ENCODE results near the gene SUSD1. TPM values are rescaled to one million over a fixed set of nuclear protein-coding genes. Genes with fewer than 3 reads are reported as not detected.

SUSD1 gene
- total RNA-seq, 6 donors from 2014 or later: 15.5 to 29.5 (median 20.4) TPM

GRCh38 chr9:112020680-112021596, 154.2 kb downstream of the SUSD1 start:
- H3K27ac ChIP-seq: no peak overlapping the region
- H3K4me3 ChIP-seq: no peak overlapping the region
- ATAC-seq (ENCODE audit: low FRiP score in 2 of 2): no peak

DNA sequence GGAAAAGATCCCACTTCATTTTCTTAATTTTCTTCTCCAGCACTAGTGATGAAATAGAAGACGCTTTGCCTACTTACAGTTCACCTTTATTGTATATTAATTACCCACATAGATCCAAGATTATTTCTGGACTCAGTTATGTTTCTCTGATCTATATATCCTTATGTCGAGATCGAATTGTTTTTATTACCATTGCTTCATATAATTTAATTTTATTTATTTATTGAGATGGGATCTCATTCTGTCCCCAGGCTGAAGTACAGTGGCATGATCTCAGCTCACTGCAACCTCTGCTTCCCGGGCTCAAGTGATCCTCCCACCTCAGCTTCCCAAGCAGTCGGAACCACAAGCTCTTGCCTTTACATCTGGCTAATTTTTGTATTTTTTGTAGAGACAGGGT, 157.2 kb downstream of the SUSD1 start:
- Histone ChIP-seq H3K27ac (no peak overlapping the region), H3K9me3 (no peaks in the 10 kb centered on the region), H3K27me3 (no peaks in the 10 kb centered on the region), H3K36me3 (no peaks in the 10 kb centered on the region), H3K4me3 (no peak overlapping the region), H3K4me1 (peaks cover under 1 to 9% (median 2%) of the 10 kb centered on the region in 4 donors)
- 90 to 97% methylated on average over 5 of the region's 5 CpGs for WGBS, 2 donors
- TF ChIP-seq POLR2A (IDR thresholded peaks at IDR 0.05) (no peak), POLR2AphosphoS5 (IDR thresholded peaks at IDR 0.05) (no peak), CTCF (IDR thresholded peaks at IDR 0.05) (no peak), EP300 (IDR thresholded peaks at IDR 0.05) (no peak)
- DNase-seq: no peak
- ATAC-seq (ENCODE audit: low FRiP score in 2 of 2): no peak

More at GRCh38 chr9:112020680-112021596, 154.2 kb downstream of the SUSD1 start:
- no peaks in the 10 kb centered on the region for H3K36me3 ChIP-seq
- H3K9me3 ChIP-seq: no peaks in the 10 kb centered on the region
- TF ChIP-seq POLR2AphosphoS5 (IDR thresholded peaks at IDR 0.05) (no peak), CTCF (IDR thresholded peaks at IDR 0.05) (no peak), POLR2A (IDR thresholded peaks at IDR 0.05) (no peak), EP300 (IDR thresholded peaks at IDR 0.05) (no peak)
- 86 to 91% methylated on average over 12 of the region's 12 CpGs for WGBS, 2 donors
- no peaks in the 10 kb centered on the region for H3K27me3 ChIP-seq
- H3K4me1 ChIP-seq: peaks cover 0 to 5% (median 0%) of the 10 kb centered on the region in 4 donors
- no peak for DNase-seq

DNA sequence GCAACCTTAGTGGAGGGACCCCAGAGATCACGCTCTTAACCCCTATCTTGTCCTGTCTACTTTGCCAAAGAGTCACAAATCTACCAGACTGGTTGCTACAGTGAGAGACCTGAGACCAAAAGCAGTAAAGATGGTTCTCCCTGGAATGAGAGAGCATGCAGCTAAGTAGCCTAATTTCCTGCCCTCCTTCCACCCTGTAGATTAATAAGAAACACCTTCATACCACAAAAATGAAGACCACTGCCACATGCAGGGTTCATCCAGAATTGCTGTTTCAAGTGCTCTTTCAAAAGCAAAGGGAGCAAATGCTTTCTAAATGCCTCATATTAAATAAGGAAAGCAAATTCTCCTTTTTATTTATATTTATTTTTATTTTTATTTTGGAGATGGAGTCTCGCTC, 159.4 kb downstream of the SUSD1 start:
- Histone ChIP-seq H3K4me1 (peaks cover 13 to 18% (median 15%) of the 10 kb centered on the region in 4 donors), H3K27me3 (no peaks in the 10 kb centered on the region), H3K4me3 (no peak overlapping the region), H3K36me3 (no peaks in the 10 kb centered on the region), H3K9me3 (no peaks in the 10 kb centered on the region), H3K27ac (no peak overlapping the region)
- DNase-seq (no peak), ATAC-seq (ENCODE audit: low FRiP score in 2 of 2) (no peak)
- TF ChIP-seq EP300 (IDR thresholded peaks at IDR 0.05) (no peak), POLR2A (IDR thresholded peaks at IDR 0.05) (no peak), CTCF (IDR thresholded peaks at IDR 0.05) (no peak), POLR2AphosphoS5 (IDR thresholded peaks at IDR 0.05) (no peak)
- 50 to 72% methylated on average over 2 of the region's 2 CpGs for WGBS, 2 donors

DNA sequence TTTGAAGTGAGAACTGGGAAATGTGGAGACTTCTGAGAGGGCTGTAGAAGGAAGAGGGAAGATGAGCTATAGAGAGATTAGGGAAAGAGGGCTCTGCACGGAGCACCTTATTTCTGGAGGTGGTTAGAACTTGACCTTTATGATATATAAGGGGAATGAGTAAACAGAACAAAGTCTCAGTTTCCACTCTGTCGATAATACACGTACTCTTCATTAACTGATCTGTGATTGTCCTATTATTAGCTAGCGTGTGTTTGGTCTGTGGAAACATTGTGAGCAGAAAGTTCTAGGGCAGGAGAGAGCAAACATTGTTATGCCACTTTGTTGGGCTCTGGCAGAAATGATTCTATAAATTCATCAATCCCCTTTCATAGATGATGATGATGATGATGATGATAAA, 159.9 kb downstream of the SUSD1 start:
- WGBS, 2 donors: 85 to 86% methylated on average over 4 of the region's 4 CpGs
- H3K4me1 ChIP-seq: peaks cover 13 to 18% (median 15%) of the 10 kb centered on the region in 4 donors
- no peak overlapping the region for H3K4me3 ChIP-seq
- DNase-seq (no peak), ATAC-seq (ENCODE audit: low FRiP score in 2 of 2) (no peak)
- no peak overlapping the region for H3K27ac ChIP-seq
- H3K36me3 ChIP-seq: no peaks in the 10 kb centered on the region
- H3K9me3 ChIP-seq: no peaks in the 10 kb centered on the region
- no peak for TF ChIP-seq POLR2AphosphoS5 (IDR thresholded peaks at IDR 0.05)
- no peak for TF ChIP-seq POLR2A (IDR thresholded peaks at IDR 0.05)
- TF ChIP-seq CTCF (IDR thresholded peaks at IDR 0.05): no peak
- no peak for TF ChIP-seq EP300 (IDR thresholded peaks at IDR 0.05)
- H3K27me3 ChIP-seq: no peaks in the 10 kb centered on the region

Data from upper lobe of left lung (tissue), 6 donors.